ENCODE data around the gene SEMA6B.
A peak's percentile ranks its signal among the peaks of the same experiment; 100 is the strongest.
"Not testable (repeated sequence)": the region's sequence is repeated elsewhere in the genome, so short reads cannot be mapped to it uniquely, and the experiment has no call there.

SEMA6B gene

DNA sequence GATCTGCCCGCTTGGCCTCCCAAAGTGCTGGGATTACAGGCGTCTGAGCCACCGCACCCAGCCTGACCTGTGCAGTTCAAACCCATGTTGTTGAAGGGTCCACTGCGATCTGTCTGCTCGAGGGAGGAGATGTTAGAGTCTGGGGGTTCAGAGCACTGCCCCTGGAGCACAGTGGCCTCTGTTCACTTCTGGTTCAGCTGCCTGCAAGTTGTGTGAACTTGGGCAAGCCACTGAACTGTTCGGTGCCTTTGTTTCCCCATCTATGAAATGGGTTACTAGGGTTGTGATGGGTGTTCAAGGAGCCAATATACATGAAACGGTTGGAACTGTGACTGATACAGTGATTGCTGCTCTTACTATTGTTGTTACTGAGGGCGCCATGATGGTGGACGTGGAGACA, 26.1 kb downstream of the SEMA6B start:
- no peak for DNase-seq (ENCODE audit: low read depth)
- H3K4me3 ChIP-seq (ENCODE audit: control insufficient read depth, low read depth, low read length), result no peak overlapping the region
- TF ChIP-seq, protein P1, sequence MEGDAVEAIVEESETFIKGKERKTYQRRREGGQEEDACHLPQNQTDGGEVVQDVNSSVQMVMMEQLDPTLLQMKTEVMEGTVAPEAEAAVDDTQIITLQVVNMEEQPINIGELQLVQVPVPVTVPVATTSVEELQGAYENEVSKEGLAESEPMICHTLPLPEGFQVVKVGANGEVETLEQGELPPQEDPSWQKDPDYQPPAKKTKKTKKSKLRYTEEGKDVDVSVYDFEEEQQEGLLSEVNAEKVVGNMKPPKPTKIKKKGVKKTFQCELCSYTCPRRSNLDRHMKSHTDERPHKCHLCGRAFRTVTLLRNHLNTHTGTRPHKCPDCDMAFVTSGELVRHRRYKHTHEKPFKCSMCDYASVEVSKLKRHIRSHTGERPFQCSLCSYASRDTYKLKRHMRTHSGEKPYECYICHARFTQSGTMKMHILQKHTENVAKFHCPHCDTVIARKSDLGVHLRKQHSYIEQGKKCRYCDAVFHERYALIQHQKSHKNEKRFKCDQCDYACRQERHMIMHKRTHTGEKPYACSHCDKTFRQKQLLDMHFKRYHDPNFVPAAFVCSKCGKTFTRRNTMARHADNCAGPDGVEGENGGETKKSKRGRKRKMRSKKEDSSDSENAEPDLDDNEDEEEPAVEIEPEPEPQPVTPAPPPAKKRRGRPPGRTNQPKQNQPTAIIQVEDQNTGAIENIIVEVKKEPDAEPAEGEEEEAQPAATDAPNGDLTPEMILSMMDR (IDR thresholded peaks at IDR 0.05; ENCODE audit: control insufficient read depth, insufficient read depth, low read depth, low read length, missing control alignments), result no peak

DNA sequence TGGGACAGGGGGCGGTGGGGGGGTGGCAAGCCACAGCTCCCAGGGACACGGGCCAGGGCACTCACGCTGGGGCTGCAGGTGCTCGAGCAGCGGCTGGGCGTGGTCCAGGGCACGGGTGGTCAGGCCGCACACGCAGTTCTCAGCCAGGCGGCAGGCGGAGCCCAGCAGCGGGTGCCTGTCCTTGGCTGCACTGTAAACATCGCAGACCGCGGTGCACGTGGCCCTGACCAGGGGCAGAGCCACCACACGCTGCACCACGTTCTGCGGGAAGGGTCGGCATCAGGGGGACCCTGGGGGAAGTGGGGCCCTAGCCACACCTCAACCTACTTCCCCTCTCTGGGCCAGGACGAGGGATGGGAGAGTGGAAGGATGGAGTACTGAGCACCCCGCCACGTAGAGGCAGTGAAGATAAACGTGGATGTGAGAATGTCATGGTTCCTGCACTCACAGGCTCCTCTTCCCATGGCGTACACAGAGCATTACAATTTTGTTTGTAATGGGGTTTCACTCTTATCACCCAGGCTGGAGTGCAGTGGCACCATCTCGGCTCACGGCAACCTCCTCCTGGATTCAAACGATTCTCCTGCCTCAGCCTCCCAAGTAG, 27.8 kb downstream of the SEMA6B start:
- TF ChIP-seq, protein P1 (IDR thresholded peaks at IDR 0.05; ENCODE audit: control insufficient read depth, insufficient read depth, low read depth, low read length, missing control alignments), result no peak
- no peak for DNase-seq (ENCODE audit: low read depth)
- H3K4me3 ChIP-seq (ENCODE audit: control insufficient read depth, low read depth, low read length), result no peak overlapping the region

DNA sequence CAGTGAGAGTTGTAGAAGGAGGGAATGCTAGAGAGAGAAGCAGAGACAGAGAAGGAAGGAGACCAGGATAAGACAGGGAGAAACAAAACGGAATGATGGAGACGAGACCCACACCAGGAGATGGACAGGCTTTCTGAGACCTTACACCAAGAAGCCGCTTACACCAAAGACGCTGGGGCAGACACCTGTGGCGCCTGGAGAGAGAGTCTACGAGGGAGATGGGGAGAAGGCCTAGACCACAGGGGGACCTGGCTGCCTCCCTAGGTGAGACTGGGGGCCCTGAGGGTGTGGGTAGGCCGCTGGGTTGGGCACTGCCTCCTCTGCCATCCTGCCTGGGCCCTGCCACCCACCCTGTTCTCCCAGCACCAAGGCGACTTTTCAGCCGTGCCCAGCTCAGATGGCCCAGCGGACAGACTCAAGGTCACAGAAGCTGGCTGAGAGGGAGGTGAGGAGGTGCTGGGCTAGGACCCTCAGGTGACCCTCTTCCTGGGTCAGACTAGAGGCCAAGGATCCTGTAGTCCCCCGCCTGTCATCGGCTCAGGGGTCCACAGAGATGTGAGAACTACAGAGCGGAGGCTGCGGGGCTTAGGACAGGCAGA, 29.5 kb downstream of the SEMA6B start:
- H3K4me3 ChIP-seq (ENCODE audit: control insufficient read depth, low read depth, low read length), result no peak overlapping the region
- DNase-seq (ENCODE audit: low read depth), result no peak
- TF ChIP-seq, protein P1 (IDR thresholded peaks at IDR 0.05; ENCODE audit: control insufficient read depth, insufficient read depth, low read depth, low read length, missing control alignments), result no peak

DNA sequence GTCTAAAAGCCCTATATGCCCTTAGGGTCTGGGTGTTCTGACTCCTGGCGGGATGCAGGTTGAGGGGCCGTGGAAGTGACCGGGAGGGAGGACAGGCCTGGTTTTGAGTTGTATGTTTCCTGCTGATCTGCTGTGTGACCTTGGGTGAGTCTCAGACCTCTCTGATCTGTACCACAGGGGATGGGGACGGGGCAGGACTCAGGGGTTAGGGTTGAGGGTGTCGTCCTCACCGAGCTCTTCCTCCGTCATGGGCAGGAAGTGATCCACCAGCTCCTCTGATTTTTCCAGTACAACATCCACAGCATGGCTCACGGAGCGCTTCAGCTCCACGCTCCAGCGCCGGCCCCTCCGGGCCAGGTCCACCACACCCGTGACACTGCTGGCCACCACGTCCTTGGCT, 30.6 kb downstream of the SEMA6B start:
- TF ChIP-seq, protein P1 (IDR thresholded peaks at IDR 0.05; ENCODE audit: control insufficient read depth, insufficient read depth, low read depth, low read length, missing control alignments), result no peak
- DNase-seq (ENCODE audit: low read depth), result no peak

DNA sequence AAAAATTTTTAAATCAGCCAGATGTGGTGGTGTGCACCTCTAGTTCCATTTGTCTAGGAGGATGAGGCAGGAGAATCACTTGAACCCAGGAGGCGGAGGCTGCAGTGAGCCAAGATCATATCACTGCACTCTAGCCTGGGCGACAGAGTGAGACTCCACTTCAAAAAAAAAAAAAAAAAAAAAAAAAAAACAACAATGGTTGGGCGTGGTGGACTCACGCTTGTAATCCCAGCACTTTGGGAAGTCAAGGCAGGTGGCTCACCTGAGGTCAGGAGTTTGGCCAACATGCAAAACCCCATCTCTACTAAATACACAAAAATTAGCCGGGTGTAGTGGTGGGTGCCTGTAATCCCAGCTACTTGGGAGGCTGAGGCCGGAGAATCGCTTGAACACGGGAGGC, 32.1 kb downstream of the SEMA6B start:
- not testable (repeated sequence) for DNase-seq (ENCODE audit: low read depth); H3K4me3 ChIP-seq (ENCODE audit: control insufficient read depth, low read depth, low read length)

More for the DNA sequence above, 30.6 kb downstream of the SEMA6B start:
- H3K4me3 ChIP-seq (ENCODE audit: control insufficient read depth, low read depth, low read length), result no peak overlapping the region

DNA sequence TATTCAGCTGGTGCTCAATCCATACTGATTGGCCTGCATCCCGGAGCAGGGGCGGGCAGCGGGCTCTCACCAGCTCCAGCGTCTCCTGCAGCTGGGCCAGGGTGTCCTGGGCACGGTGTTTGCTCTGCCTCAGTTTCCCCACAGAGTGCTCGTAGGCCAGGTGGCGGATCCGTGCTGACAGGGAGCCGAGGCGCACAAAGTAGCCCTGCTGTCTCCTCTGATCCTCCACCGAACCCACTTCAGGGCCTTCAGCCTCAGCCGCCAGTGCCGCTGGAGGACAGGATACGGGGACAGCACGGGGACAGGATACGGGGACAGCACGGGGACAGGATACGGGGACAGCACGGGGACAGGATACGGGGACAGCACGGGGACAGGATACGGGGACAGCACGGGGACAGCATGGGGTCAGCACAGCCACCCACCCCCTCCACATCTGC, 33.9 kb downstream of the SEMA6B start:
- no peak overlapping the region for H3K4me3 ChIP-seq (ENCODE audit: control insufficient read depth, low read depth, low read length)
- DNase-seq (ENCODE audit: low read depth), result no peak
- TF ChIP-seq, protein P1 (IDR thresholded peaks at IDR 0.05; ENCODE audit: control insufficient read depth, insufficient read depth, low read depth, low read length, missing control alignments), result no peak

DNA sequence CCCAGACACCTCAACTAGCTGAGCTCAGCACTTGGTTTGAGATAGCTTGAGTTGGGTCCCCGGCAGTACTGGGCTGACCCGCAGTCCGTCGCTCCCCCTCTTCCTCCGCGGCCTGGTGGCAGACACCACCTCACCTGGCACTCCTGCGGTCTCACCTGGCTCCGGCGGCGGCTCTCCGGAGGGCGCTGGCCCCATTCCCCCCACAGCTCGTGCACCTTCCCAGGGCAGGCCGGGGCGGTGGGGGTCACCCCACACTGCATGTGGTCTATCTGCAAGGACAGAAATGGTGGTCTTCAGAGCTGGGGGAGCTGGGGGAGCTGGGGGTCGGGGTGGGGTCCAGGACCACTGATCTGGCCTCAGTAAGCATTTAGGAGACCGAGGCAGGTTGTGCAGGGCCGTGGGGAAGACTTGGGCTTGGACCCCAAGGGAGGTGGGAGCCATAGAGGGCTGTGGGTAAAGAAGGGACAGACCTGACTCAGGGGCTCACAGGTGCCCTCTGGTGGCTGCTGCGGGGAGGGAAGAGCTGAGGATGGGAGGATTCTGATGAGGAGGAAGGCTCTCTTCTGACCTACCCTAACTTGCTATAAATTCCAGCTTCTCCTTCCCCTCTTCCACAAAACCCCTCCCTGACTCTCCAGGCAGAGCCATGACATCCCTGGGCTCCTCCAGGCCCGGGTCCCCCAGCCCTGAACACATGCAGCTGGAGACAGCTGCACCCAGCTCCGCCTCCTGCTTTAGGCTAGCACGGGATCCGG, 34.5 kb downstream of the SEMA6B start:
- no peak overlapping the region for H3K4me3 ChIP-seq (ENCODE audit: control insufficient read depth, low read depth, low read length)
- no peak for DNase-seq (ENCODE audit: low read depth)

More for the DNA sequence above, 34.5 kb downstream of the SEMA6B start:
- TF ChIP-seq, protein P1 (IDR thresholded peaks at IDR 0.05; ENCODE audit: control insufficient read depth, insufficient read depth, low read depth, low read length, missing control alignments), result peak; percentile 82
